ENCODE results near the gene GLDC. TPM values are rescaled to one million over a fixed set of nuclear protein-coding genes. Genes with fewer than 3 reads are reported as not detected.
A peak's percentile ranks its signal among the peaks of the same experiment; 100 is the strongest.

GLDC gene
- total RNA-seq, 4 donors from 2014 or later = 0.17 to 2.5 TPM; not detected in 2

GRCh38 chr9:6562871-6563430 lies 82.6 kb downstream of the GLDC start:
- no peak overlapping the region for H3K4me3 ChIP-seq
- H3K36me3 ChIP-seq = no peaks in the 10 kb centered on the region
- no peaks in the 10 kb centered on the region for H3K9me3 ChIP-seq
- H3K27me3 ChIP-seq = no peaks in the 10 kb centered on the region
- H3K27ac ChIP-seq (replicated peaks in 1 of 4) = no peak overlapping the region
- no peak for DNase-seq (ENCODE audit: extremely low spot score)
- peaks cover 0 to 7% (median 0%) of the 10 kb centered on the region in 4 donors for H3K4me1 ChIP-seq
- TF ChIP-seq POLR2AphosphoS5 (IDR thresholded peaks at IDR 0.05) = no peak
- TF ChIP-seq POLR2A (IDR thresholded peaks at IDR 0.05; ENCODE audit: low read depth) = no peak
- intact Hi-C loops (cut with DNase I) = no loop called here
- 81% methylated on average over 7 of the region's 7 CpGs for WGBS

- no peaks in the 10 kb centered on the region for H3K36me3 ChIP-seq
- no peak for DNase-seq (ENCODE audit: extremely low spot score)
- no peaks in the 10 kb centered on the region for H3K27me3 ChIP-seq
- peaks cover 0 to 7% (median 0%) of the 10 kb centered on the region in 4 donors for H3K4me1 ChIP-seq
- no peak overlapping the region for H3K4me3 ChIP-seq
- no peaks in the 10 kb centered on the region for H3K9me3 ChIP-seq
- TF ChIP-seq EP300 (IDR thresholded peaks at IDR 0.05) (no peak), CTCF (IDR thresholded peaks at IDR 0.05) (no peak), POLR2A (IDR thresholded peaks at IDR 0.05; ENCODE audit: low read depth) (no peak), POLR2AphosphoS5 (IDR thresholded peaks at IDR 0.05) (no peak)
- H3K27ac ChIP-seq (replicated peaks in 1 of 4) = no peak overlapping the region
- intact Hi-C loops (cut with DNase I) = no loop called here
Measured at GRCh38 chr9:6562201-6562600, 83.3 kb downstream of the GLDC start.

GRCh38 chr9:6557883-6558616 lies 87.5 kb downstream of the GLDC start:
- Histone ChIP-seq H3K36me3 (no peaks in the 10 kb centered on the region), H3K27ac (replicated peaks in 1 of 4) (no peak overlapping the region), H3K4me3 (no peak overlapping the region), H3K9me3 (no peaks in the 10 kb centered on the region), H3K4me1 (no peaks in the 10 kb centered on the region), H3K27me3 (peaks cover 0 to 4% (median 0%) of the 10 kb centered on the region in 4 donors)
- intact Hi-C loops (cut with DNase I) = no loop called here
- DNase-seq (ENCODE audit: extremely low spot score) = no peak
- 71% methylated on average over 9 of the region's 9 CpGs for WGBS
- no peak for TF ChIP-seq POLR2A (IDR thresholded peaks at IDR 0.05; ENCODE audit: low read depth)
- peak in 1 of 2 donors; percentile 22 for TF ChIP-seq POLR2AphosphoS5 (IDR thresholded peaks at IDR 0.05)

- WGBS = 94% methylated on average over 1 of the region's 1 CpG
- intact Hi-C loops (cut with DNase I) = no loop called here
- H3K9me3 ChIP-seq = no peaks in the 10 kb centered on the region
- H3K27ac ChIP-seq (replicated peaks in 1 of 4) = no peak overlapping the region
- H3K27me3 ChIP-seq = peaks cover 0 to 4% (median 0%) of the 10 kb centered on the region in 4 donors
- H3K36me3 ChIP-seq = no peaks in the 10 kb centered on the region
- H3K4me1 ChIP-seq = no peaks in the 10 kb centered on the region
- no peak for DNase-seq (ENCODE audit: extremely low spot score)
- no peak overlapping the region for H3K4me3 ChIP-seq
- TF ChIP-seq POLR2A (IDR thresholded peaks at IDR 0.05; ENCODE audit: low read depth) = no peak
Measured at GRCh38 chr9:6553866-6554265, 91.7 kb downstream of the GLDC start.

GRCh38 chr9:6552498-6553121 lies 92.9 kb downstream of the GLDC start:
- H3K9me3 ChIP-seq = no peaks in the 10 kb centered on the region
- H3K27ac ChIP-seq (replicated peaks in 1 of 4) = no peak overlapping the region
- H3K36me3 ChIP-seq = no peaks in the 10 kb centered on the region
- no peak for DNase-seq (ENCODE audit: extremely low spot score)
- intact Hi-C loops (cut with DNase I) = no loop called here
- no peak overlapping the region for H3K4me3 ChIP-seq
- peaks cover 0 to 4% (median 0%) of the 10 kb centered on the region in 4 donors for H3K27me3 ChIP-seq
- H3K4me1 ChIP-seq = no peaks in the 10 kb centered on the region
- 69% methylated on average over 7 of the region's 7 CpGs for WGBS
- no peak for TF ChIP-seq POLR2A (IDR thresholded peaks at IDR 0.05; ENCODE audit: low read depth)
- TF ChIP-seq CTCF (IDR thresholded peaks at IDR 0.05) = no peak
- TF ChIP-seq POLR2AphosphoS5 (IDR thresholded peaks at IDR 0.05) = no peak
- no peak for TF ChIP-seq EP300 (IDR thresholded peaks at IDR 0.05)

GRCh38 chr9:6552033-6552432 lies 93.5 kb downstream of the GLDC start:
- no peak overlapping the region for H3K27ac ChIP-seq (replicated peaks in 1 of 4)
- no peak overlapping the region for H3K4me3 ChIP-seq
- WGBS = 79% methylated on average over 3 of the region's 3 CpGs
- H3K36me3 ChIP-seq = no peaks in the 10 kb centered on the region
- H3K9me3 ChIP-seq = no peaks in the 10 kb centered on the region
- intact Hi-C loops (cut with DNase I) = no loop called here
- no peak for TF ChIP-seq POLR2AphosphoS5 (IDR thresholded peaks at IDR 0.05)
- no peak for TF ChIP-seq CTCF (IDR thresholded peaks at IDR 0.05)
- TF ChIP-seq EP300 (IDR thresholded peaks at IDR 0.05) = no peak
- no peak for TF ChIP-seq POLR2A (IDR thresholded peaks at IDR 0.05; ENCODE audit: low read depth)
- H3K4me1 ChIP-seq = no peaks in the 10 kb centered on the region
- peaks cover 0 to 4% (median 0%) of the 10 kb centered on the region in 4 donors for H3K27me3 ChIP-seq
- DNase-seq (ENCODE audit: extremely low spot score) = no peak
